Endothelial cell of umbilical vein (primary cell): ENCODE measurements around the gene APP. TPM values are rescaled to one million over a fixed set of nuclear protein-coding genes. Genes with fewer than 3 reads are reported as not detected.

Experiments used
- BruUV-seq: library from RNA; stranded (reverse); fragments of 400-500 nt; replicated peaks from 2 replicates; lab custom pipeline; 2021; lab: Mats Ljungman, UMichigan
- CTCF ChIA-PET: fragments of 300-600, 350-600 bp; sonication (Branson Sonifier 250); formaldehyde crosslinking; loops from one replicate; lab custom pipeline; 2021; ENCODE audit warnings: antibody characterized with exemption, inconsistent platforms; lab: Charles Lee
- POLR2A ChIA-PET: fragments of 300-600, 350-600 bp; sonication (Branson Sonifier 250); formaldehyde crosslinking; loops from one replicate; lab custom pipeline; 2021; ENCODE audit warnings: antibody characterized with exemption, inconsistent platforms; lab: Charles Lee
- DNase-seq: peaks from one replicate; pipeline ENCODE4 v3.0.0-alpha.2; 2011; ENCODE audit warnings: low read depth, low spot score
- FAIRE-seq: peaks from 2 replicates; lab custom pipeline; 2011; peaks lifted over from hg19 to GRCh38; lab: Jason Lieb, UNC
- H2AFZ ChIP-seq: 2 replicates; pipeline ENCODE4 v1.6.0; 2012; ENCODE audit warnings: low read depth, low read length, control low read depth, inconsistent platforms
- H3K27ac ChIP-seq: 2 replicates; pipeline ENCODE4 v1.5.1; 2011; ENCODE audit warnings: low read depth, mild to moderate bottlenecking, control low read depth, low read length, moderate library complexity; ENCODE audit not compliant: insufficient read depth
- H3K27me3 ChIP-seq, 2 experiments: 2 replicates each; pipeline versions ENCODE4 v1.6.0 to v1.6.1; 2011; ENCODE audit warnings: low read length in 2 of 2, mixed read lengths in 1 of 2; ENCODE audit not compliant: control insufficient read depth in 2 of 2, insufficient read depth in 2 of 2
- H3K36me3 ChIP-seq, 2 experiments: 2 replicates in 1 of 2; 3 replicates in 1 of 2; pipeline ENCODE4 v1.5.1; 2011; ENCODE audit warnings: low read length in 2 of 2, mild to moderate bottlenecking in 1 of 2, moderate library complexity in 1 of 2; ENCODE audit not compliant: control insufficient read depth in 2 of 2, insufficient read depth in 2 of 2; ENCODE audit errors: extremely low read depth in 1 of 2
- H3K4me1 ChIP-seq: 3 replicates; pipeline ENCODE4 v1.5.1; 2011; ENCODE audit warnings: mild to moderate bottlenecking, low read length; ENCODE audit not compliant: control insufficient read depth, insufficient read depth; ENCODE audit errors: extremely low read depth
- H3K4me2 ChIP-seq: 2 replicates; pipeline ENCODE4 v1.6.1; 2011; ENCODE audit warnings: low read length, control low read depth, mixed read lengths; ENCODE audit not compliant: insufficient read depth
- H3K4me3 ChIP-seq, 3 experiments: fragments of 200-600 bp in 1 of 3; sonication (generic), shearing (Covaris generic) in 1 of 3; replicated peaks in 1 of 3; 2 replicates each; pipeline ENCODE4 v1.5.1; 2011 to 2016; ENCODE audit warnings: control low read depth in 3 of 3, low read length in 3 of 3, mild to moderate bottlenecking in 2 of 3, inconsistent platforms in 1 of 3, low read depth in 1 of 3, moderate library complexity in 1 of 3; ENCODE audit not compliant: insufficient read depth in 1 of 3
- H3K79me2 ChIP-seq: 2 replicates; pipeline ENCODE4 v1.6.0; 2012; ENCODE audit warnings: low read length, inconsistent platforms; ENCODE audit not compliant: control insufficient read depth, insufficient read depth
- H3K9ac ChIP-seq: replicated peaks from 2 replicates; pipeline ENCODE3; 2011; ENCODE audit warnings: low read length, control low read depth; ENCODE audit not compliant: insufficient read depth; ENCODE audit errors: extremely low read depth
- H3K9me1 ChIP-seq: replicated peaks from 3 replicates; pipeline ENCODE4 v1.6.0; 2011; ENCODE audit warnings: mild to moderate bottlenecking, low read length; ENCODE audit not compliant: control insufficient read depth, insufficient read depth; ENCODE audit errors: extremely low read depth
- H3K9me3 ChIP-seq: replicated peaks from 2 replicates; pipeline ENCODE4 v1.5.1; 2012; ENCODE audit warnings: low read length, inconsistent platforms; ENCODE audit not compliant: control insufficient read depth, insufficient read depth
- H4K20me1 ChIP-seq: replicated peaks from 2 replicates; pipeline ENCODE3; 2011; ENCODE audit warnings: mild to moderate bottlenecking, low read length; ENCODE audit not compliant: control insufficient read depth, insufficient read depth; ENCODE audit errors: extremely low read depth
- EZH2 ChIP-seq: IDR thresholded peaks from 2 replicates; pipeline ENCODE4 v1.6.1; 2012; ENCODE audit warnings: borderline replicate concordance, low read depth, mild to moderate bottlenecking, moderate library complexity, low read length, inconsistent platforms; ENCODE audit not compliant: severe bottlenecking
- FOS ChIP-seq: IDR thresholded peaks from 2 replicates; pipeline ENCODE4 v1.6.1; 2011; ENCODE audit warnings: mild to moderate bottlenecking, low read length, moderate library complexity, borderline replicate concordance; ENCODE audit not compliant: insufficient read depth
- GATA2 ChIP-seq: IDR thresholded peaks from 2 replicates; pipeline ENCODE4 v1.7.0; 2011; ENCODE audit warnings: low read depth, mild to moderate bottlenecking, moderate library complexity, mixed read lengths, low read length; ENCODE audit not compliant: insufficient read length, insufficient read depth
- JUN ChIP-seq: IDR thresholded peaks from 2 replicates; pipeline ENCODE4 v1.6.1; 2011; ENCODE audit warnings: borderline replicate concordance, low read depth; ENCODE audit not compliant: insufficient read length, insufficient read depth
- MAX ChIP-seq: IDR thresholded peaks from 2 replicates; pipeline ENCODE4 v1.6.1; 2011; ENCODE audit not compliant: insufficient read depth, insufficient read length
- MYC ChIP-seq: IDR thresholded peaks from one replicate; pipeline ENCODE4 v1.6.1; 2011; ENCODE audit warnings: mild to moderate bottlenecking, low read depth, low read length
- POLR2A ChIP-seq: IDR thresholded peaks from 2 replicates; pipeline ENCODE4 v1.6.1; 2012; ENCODE audit warnings: low read depth, mild to moderate bottlenecking, control low read depth, low read length
- POLR2AphosphoS5 ChIP-seq: IDR thresholded peaks from 2 replicates; pipeline ENCODE4 v1.6.1; 2012; ENCODE audit warnings: low read depth, mild to moderate bottlenecking, control low read depth, low read length, moderate library complexity; ENCODE audit not compliant: insufficient read depth
- dilution Hi-C: fragments of 300-500 bp; cut with MboI; formaldehyde crosslinking; loops from one replicate; pipeline ENCODE4 v1.15.0; 2019; ENCODE audit warnings: low sequenced_read_pairs; ENCODE audit not compliant: extremely low pct_ligation_motif_present
- intact Hi-C: fragments of 100-400 bp; cut with micrococcal nuclease; formaldehyde crosslinking; loops from one replicate; pipeline ENCODE4 v1.10.0; 2022
- polyA plus RNA-seq, 4 experiments: library from polyadenylated mRNA; depleted of rRNA in 3 of 4; stranded (reverse) in 3 of 4; unstranded in 1 of 4; fragments of >200 nt; gene quantifications; 2 replicates each; pipeline versions ENCODE4 v1.2.1 to v1.2.3, GENCODE V29; 2011 to 2012; ENCODE audit warnings: missing spikeins in 1 of 4
- total RNA-seq: library from RNA; stranded (reverse); gene quantifications from 2 replicates; pipeline ENCODE4 v1.2.3, GENCODE V29; 2021
- TF ChIP-seq, protein P1 (sequence below), 2 donors: IDR thresholded peaks; 1 replicate in 1 of 2; 2 replicates in 1 of 2; pipeline ENCODE4 v1.5.1; 2011; ENCODE audit warnings: low read length in 2 of 2, mild to moderate bottlenecking in 2 of 2, moderate library complexity in 2 of 2, control low read depth in 1 of 2, inconsistent platforms in 1 of 2, low read depth in 1 of 2; ENCODE audit not compliant: insufficient read depth in 1 of 2; ENCODE audit errors: extremely low read depth in 1 of 2

Gene APP
- total and polyA plus RNA-seq, 2 donors (not counting 3 experiments of a cell fraction or from before 2014, with no cell fraction given), result 914 to 928 TPM

DNA sequence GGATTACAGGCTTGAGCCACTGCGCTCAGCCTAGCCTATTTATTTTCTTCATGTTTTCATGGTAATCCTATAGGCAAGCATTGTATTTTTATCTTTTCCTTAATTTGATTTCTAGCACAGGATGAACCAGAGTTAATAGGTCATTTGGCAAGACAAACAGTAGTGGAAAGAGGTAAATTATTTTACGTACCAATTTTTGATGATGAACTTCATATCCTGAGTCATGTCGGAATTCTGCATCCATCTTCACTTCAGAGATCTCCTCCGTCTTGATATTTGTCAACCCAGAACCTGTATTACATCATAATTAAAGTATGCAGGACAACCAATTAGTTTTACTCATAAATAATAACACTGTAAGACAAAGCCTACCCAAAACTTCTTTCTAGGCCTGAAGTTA is 273.2 kb downstream of the APP start:
- POLR2A ChIA-PET, result no interaction called here
- no peaks in the 10 kb centered on the region for H3K27me3 ChIP-seq
- DNase-seq (no peak), FAIRE-seq (no peak)
- H3K27ac ChIP-seq, result peak overlapping the region; percentile 67
- H2AFZ ChIP-seq, result no peak overlapping the region
- dilution Hi-C loops, result loop anchor here (25.0 kb wide), 1 partner anchor 265 kb away; the partner anchor contains the start of gene APP
- H3K79me2 ChIP-seq, result peaks cover 6% of the 10 kb centered on the region
- BruUV-seq, result no TSS peak
- intact Hi-C loops, result loop anchor here (5.0 kb wide), 2 partner anchors 85 to 675 kb away; partner anchors contain the start of gene CYYR1
- no peaks in the 10 kb centered on the region for H3K9me1 ChIP-seq
- TF ChIP-seq POLR2AphosphoS5, result no peak
- no peak for TF ChIP-seq FOS
- no peak for TF ChIP-seq JUN
- no peak for TF ChIP-seq MAX
- no peak for TF ChIP-seq EZH2
- TF ChIP-seq GATA2, result no peak
- no peak for TF ChIP-seq MYC
- TF ChIP-seq POLR2A, result no peak
- TF ChIP-seq, protein P1, sequence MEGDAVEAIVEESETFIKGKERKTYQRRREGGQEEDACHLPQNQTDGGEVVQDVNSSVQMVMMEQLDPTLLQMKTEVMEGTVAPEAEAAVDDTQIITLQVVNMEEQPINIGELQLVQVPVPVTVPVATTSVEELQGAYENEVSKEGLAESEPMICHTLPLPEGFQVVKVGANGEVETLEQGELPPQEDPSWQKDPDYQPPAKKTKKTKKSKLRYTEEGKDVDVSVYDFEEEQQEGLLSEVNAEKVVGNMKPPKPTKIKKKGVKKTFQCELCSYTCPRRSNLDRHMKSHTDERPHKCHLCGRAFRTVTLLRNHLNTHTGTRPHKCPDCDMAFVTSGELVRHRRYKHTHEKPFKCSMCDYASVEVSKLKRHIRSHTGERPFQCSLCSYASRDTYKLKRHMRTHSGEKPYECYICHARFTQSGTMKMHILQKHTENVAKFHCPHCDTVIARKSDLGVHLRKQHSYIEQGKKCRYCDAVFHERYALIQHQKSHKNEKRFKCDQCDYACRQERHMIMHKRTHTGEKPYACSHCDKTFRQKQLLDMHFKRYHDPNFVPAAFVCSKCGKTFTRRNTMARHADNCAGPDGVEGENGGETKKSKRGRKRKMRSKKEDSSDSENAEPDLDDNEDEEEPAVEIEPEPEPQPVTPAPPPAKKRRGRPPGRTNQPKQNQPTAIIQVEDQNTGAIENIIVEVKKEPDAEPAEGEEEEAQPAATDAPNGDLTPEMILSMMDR (IDR thresholded peaks at IDR 0.05; ENCODE audit: extremely low read depth in 1 of 2, insufficient read depth in 1 of 2, low read depth in 1 of 2, low read length in 2 of 2), result no peak
- H4K20me1 ChIP-seq, result peaks cover 3% of the 10 kb centered on the region
- CTCF ChIA-PET, result interaction anchor here (0.9 to 2.3 kb wide), 2 partner anchors 11 to 73 kb away, joined by 3 to 21 read pairs; no protein-coding TSS in a partner anchor
- H3K4me1 ChIP-seq, result peaks cover 50% of the 10 kb centered on the region
- H3K36me3 ChIP-seq, result peaks cover 0 to 7% of the 10 kb centered on the region in 2 experiments
- H3K9ac ChIP-seq, result no peak overlapping the region
- H3K4me3 ChIP-seq, result no peak overlapping the region
- no peaks in the 10 kb centered on the region for H3K9me3 ChIP-seq
- no peak overlapping the region for H3K4me2 ChIP-seq
